HG02763 (cell line): ENCODE data around the gene TSPYL1.

Experiments
- ATAC-seq: cut with Tn5 transposase; IDR thresholded peaks from one replicate; pipeline ENCODE4 v1.9.1; 2021; ENCODE audit warnings: mild to moderate bottlenecking, moderate library complexity; ENCODE audit not compliant: unreplicated experiment

The TSPYL1 gene

DNA sequence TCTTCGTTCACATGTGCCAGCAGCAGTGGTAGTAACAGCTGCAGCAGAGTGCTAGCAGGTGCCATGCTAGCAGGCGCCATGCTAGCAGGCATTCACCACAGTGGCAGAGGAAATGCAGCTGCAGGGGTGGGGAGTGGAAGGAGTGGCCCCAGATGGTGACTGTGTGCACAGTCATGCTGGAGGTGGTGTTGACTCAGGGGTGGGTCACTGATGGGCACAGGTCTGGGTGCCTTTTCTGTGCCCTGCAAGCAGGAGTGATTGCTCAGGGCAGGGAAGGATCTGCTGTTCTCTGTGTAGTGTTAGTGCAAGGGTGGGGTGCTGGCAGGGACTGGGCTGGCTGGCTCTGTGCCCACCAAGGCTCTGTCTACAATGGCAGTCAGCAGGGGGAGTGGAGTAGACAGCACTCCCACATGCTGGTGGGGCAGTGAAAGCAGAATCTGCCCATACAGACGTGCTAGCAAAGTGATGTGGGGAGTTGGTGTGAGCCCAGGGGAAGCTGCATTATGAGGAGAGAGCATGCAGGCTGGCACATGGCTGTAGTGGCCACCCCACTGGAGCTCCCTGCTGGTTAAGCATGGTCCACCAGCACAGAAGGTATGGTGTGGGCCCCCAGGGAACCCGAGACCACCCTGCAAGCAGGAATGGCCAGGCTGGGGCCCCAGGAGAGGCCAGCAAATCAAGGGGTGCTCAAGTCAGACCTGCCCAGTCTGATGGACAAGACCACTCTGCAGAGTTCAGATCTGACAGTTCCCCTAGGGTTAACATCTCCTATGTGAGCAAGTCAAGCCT is 14.5 kb downstream of the TSPYL1 start:
- ATAC-seq = no peak

DNA sequence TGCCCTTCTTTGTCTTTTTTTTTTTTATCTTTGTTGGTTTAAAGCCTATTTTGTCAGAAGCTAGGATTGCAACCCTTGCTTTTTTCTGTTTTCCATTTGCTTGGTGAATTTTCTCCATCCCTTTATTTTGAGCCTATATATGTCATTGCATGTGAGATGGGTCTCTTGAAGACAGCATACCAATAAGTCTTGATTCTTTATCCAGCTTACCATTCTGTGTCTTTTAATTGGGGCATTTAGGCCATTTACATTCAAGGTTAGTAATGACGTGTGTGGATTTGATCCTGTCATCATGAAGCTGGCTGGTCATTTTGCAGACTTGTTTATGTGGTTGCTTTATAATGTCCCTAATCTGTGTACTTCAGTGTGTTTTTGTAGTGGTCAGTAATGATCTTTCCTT is 16.4 kb downstream of the TSPYL1 start:
- no peak for ATAC-seq

DNA sequence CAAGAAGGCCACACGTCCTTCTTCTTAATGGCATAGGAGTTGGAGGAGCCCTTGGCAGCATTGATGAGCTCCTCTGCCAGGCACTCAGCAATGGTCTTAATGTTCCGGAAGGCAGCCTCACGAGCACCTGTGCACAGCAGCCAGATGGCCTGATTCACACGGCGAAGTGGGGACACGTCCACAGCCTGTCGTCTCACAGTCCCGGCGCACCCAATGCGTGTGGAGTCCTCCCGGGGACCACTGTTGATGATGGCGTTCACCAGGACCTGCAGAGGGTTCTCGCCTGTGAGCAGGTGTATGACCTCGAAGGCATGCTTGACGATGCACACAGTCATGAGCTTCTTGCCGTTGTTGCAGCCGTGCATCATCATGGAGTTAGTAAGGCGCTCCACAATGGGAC is 21.2 kb downstream of the TSPYL1 start:
- no peak for ATAC-seq

DNA sequence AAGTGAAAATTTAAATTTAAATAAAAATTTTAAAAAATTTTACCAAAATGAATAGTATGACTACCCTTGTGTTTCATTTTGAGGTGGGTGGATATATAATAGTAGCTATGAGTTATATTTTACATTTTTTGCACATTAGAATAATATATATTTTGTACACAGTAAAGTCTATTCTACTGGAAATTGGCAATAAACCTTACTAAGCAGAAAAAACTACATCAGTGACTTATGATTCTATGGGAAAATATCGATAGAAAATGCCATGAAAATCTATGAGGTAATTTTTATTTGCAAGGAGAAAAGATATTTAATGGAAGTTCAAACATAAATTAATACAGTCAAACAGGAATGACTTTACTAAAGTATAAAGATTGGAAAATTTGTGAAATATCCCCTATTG is 23.0 kb downstream of the TSPYL1 start:
- ATAC-seq = no peak

DNA sequence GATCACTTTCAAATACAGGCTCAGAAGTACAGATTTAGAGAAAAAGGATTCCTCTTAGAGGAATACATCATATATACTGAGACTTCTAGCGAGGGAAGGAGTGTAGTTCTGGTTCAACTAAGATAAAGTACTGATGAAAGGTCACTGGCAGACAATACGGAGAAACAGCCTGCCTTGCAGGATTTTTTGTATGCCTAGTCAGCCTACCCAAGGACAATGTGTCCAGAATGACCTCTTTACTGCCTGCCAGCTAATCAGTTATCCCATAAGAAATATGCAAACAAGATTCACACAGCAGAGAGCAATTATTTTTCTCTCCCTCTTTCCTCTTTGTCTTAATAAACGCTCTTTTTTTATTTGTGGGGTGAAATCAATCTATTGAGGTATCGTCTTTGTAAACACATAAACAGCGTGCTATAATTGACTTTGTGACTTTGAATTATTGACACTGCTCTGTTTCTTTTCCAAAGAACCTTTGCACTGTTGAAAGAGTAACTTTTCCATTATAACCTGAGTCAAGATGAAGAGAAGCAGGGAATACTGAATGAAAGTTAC is 24.4 kb downstream of the TSPYL1 start:
- ATAC-seq = no peak

DNA sequence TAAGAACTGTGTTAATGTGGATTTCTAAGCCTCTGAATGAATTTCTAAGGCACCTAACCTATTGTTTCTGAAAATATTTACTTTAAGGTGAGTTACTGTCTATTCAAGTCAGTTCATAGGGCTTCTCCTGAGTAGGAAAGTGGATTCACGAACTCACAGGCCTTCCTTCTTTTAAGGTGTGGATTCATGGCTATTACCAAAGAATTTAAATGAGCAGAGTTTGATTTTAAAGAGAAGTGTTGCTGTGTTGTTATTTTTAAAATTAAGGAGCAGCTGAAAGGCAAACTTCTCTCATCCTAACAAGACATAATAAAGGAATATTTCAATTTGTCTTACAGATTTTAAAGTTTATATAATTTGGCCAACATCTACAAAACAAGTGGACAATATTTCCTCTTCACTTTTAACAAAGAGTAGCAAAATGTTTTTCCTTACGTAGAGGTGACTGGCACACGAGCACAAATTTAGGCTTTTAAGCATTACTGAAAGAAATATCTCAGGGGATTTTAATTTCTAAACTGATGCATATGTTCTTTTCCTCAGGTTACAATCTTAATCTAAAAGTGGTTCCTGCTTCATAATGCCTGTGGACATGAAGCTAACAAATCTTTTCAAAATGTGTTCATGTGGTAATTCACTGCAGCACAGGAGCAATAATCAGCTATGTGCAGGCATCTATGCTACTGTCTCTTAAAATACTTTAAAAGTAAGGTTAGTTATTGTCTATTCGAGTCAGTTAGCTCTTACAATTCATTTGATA is 25.3 kb downstream of the TSPYL1 start:
- peak; percentile 26 for ATAC-seq

DNA sequence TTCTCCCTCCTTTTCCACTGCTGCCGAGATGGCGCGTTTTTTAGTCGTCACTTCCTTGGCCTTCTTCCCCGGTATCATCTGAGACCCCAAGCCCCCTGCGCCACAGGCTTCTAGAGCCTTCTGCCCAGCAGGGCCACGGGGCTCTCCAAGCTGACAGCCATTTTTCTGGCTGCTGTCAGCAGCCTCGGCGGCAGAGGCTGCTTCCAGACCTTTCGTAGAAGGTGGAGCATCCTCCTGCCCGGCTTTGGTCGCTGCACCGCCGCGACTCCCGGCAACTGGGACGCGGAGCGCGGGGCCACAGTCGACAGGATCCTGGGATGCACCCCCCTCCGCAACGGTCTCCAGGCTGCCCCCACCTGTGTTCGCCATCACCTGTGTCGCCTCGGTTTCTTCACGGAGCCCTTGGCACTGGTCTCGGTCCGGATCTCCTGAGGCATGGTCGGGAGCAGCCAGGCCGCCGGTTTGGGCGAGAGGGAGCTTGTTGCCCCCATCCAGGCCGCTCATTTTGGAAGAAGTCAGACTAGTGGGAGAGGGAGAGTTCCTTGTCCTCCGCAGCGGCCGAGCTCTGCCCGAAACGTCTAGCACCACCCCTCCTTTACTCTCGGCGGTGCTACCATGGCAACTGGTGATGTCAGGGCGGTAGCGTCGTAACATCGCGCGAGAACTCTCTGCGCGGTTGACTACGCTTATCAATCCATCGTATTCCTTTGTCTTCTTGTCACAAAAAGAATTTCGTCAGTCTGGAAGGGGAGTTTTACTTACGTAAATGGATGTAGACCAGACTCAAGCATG is 26.0 kb downstream of the TSPYL1 start, which contains the start of gene TSPYL4:
TSS of gene TSPYL4 (minus strand) at position 571 of the 792 bp plus-strand sequence. CDS start at position 504, 67 bp downstream.
- ATAC-seq = peak; percentile 100

DNA sequence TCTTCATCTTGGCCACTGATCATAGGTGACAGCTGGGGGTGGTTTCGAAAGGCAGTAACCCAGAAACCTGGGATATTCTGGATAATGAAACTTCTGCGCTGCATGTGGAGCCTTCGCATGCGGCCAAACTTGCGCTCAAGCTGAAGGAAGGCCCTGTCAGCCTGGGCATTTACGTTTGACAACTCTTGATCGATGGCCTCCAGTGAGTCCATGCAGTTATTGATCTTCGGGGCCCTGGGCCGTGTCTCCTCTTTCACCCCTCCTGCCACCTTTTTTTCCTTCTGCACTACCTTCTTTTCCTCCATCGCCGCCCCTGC is 26.6 kb downstream of the TSPYL1 start:
- ATAC-seq = no peak

DNA sequence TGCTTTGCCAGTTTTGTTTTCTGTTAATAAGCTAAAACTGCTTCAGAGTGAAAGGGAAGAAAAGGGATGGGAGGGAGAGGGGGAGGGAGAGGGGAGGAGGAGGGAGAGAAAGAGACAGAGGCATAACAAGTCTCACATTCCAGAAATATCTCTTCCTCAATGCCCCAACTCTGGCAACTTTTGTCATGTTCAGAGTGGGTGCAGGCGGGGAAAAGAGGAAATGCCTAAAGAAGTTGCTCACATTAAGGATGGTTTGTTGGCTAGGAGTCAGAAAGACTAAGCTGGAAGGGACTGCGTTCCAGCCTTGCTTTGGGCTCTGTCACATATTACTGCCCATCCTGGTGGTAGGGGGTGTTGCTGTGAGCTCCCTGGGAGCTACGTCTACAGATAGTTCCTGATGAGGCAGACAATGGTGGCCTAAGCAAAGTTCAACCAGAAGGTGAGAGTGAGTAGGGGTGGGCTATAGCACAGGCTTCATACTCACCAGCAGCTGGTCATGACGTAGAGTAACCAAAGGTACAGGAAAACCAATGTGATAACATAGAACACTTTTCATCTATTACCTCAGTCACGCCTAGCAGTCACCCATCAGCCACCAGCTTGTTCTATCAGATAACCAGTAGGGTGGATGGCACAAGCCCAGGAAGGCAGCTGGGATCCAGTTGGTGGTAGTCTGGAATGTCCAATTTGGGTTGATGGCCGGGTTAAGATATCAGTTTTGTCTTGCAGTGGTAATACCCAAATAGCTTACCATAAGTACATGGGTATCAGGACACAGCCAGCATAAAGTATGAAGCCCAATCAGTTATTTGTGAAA is 28.0 kb downstream of the TSPYL1 start:
- ATAC-seq = no peak

DNA sequence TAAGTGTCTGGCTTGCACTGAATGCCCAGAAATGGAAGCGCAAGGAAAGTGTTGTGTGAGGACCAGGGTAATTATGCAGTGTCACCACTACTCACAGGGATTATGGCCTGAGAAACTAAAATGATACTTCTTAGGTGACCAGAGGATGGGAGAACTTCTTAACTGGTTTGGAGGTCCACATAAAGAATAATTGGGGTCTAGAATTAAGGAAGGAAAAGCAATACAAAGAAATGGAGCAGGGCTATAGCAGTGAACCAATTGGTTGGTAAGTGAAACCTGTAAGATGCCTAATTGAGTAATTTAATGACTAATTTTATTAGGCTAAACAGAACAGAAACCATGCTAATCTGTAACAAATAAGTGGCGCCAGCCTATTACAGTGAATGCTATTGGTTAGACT is 31.2 kb downstream of the TSPYL1 start:
- no peak for ATAC-seq

DNA sequence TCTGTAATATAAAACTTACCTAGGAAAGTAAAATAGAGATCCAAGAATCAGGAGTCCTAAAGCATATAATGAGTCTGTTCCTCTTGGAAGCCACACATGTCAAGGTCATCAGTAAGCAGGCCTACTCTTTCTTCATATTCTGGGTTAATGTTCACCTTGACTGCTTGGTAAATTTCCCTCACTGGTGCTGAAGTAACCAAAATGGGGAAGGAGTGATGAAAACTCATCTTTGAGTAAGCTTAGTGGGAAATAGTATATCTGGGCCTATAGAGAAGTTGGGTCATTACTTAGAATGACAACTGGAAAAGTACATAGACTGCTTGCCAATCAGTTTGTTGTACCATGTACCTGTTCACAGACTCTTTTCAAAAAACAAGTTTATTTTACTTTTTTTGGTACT is 32.4 kb downstream of the TSPYL1 start:
- no peak for ATAC-seq

DNA sequence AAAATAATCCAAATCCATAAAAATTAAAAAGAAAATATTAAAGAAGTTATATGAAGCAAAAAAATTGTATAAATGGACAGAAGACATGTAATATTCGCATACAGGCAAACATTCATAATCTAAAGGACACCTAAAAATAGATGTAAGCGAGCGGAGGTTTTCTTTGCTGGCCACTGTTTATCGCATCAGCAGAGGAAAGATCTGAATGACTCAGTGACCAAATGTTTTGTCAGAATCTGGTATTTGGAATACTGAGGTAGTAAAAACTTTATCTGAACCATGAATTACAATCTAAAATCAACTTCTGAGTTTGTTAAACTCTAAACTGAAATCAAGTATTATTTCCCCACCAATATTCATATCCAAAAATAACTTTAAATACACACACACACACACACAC is 33.6 kb downstream of the TSPYL1 start:
- ATAC-seq = no peak

DNA sequence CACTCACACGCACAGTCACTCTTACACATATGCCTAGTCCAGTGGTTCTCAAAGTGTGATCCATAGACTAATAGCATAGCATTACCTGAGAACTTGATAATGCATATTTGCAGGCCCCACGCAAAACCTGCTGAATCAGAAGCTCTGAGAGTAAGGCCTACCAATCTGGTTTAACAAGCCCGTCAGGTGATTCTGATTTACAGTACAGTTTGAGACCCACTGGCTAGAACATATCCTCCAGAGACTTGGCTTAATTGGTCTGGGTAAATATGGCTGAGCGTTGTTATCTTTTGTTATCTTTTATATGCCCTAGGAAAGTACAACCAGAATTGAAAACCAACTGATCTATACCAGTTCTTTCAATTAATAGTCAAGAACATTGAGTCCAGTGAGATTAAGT is 35.4 kb downstream of the TSPYL1 start:
- no peak for ATAC-seq

DNA sequence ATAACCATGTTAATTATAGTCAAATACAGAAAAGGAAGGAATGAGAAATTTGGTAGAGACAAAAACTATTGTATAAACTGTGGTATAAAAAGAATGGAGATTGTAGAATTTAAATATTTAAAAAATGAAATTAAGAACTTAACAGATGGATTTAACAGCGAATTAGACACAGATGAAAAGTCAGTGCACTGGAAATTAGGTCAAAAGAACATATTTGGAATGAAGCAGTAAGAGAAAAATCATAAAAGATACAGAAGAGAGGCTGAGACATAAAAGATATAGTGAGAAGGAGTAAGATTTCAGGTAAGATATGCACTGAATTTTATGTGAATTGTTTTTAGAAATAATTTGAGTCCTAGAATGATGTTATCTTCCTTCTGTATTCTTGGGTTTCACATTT is 39.9 kb downstream of the TSPYL1 start:
- ATAC-seq = no peak

DNA sequence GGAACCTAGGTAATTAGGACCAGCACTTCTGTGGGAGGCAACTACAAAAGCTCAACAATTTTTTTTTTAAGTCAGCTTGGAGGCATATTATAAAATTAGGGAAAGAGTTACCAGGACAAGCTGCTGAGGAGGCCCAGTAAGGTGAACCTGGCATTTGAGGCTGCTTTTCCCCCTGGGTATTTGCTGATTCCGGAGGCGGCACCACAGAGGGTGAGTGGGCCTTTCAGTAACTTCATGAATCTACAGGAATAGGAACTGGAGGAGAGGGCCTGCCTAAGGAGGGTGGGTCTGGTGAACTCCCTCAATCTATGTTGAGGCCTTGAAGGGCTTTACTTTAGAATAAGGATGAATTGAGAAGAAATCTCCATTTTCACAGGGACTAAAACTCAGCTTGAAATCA is 40.5 kb downstream of the TSPYL1 start:
- no peak for ATAC-seq

DNA sequence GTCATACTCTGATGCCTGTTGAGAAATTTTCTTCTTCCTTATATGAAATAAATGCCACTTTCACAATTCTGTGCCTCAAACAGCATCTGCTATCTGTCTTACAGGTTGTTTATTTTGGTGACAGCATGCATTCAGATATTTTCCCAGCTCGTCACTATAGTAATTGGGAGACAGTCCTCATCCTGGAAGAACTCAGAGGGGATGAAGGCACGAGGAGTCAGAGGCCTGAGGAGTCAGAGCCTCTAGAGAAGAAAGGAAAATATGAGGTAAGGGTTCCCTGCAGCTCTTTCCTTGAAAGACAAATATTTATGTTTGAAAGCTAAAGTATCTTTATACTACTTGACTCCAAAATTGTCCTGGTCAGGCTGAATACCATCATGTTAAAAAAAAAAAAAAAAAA is 41.6 kb downstream of the TSPYL1 start:
- no peak for ATAC-seq

DNA sequence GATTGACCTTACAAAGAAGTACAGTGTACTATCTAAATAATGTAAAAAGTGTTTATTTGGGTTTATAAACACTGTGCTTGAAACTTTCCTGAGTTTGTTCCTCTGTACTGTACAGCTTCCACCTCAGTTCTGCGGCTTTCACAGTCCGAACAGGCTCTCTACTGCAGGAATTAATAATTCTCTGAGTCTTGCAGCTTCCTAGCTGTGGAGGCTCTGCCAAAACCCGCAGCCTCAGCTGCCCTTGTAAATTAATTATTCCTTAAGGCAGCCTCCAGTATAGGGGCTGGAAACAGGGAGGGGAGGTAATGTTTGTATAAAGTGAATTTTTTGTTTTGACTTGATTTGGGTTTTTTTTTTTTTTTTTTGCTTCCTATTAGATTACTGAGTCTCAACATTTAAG is 45.0 kb downstream of the TSPYL1 start:
- no peak for ATAC-seq

DNA sequence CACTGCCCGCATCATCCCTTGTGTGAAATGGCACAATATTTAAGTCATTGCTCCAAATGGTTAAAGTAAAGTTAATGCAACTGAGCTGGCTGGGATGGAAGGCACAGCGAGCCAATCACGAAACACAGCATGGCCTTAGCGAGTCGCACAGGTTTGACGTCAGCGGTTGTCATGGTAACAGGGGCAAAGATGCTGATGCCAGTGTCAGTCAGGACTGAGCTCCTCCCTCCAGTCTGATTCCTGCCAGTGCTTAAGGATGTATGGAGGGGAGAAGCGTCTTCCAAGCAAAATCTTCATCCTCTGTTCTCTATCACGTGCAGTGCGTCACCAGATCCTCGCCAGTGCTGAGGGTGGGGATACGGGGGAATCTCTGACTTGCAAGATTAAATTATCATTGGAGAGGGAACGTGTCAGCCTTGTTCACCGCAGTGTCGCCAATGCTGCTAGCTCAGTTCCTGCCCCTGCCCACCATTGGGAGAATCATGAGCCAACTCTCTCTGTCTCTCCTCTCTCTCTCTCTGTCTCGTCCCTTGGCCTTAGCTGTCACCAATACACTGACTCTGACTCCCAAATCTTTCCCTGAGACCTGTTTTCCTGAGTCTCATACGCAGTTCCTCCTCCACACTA is 50.3 kb downstream of the TSPYL1 start:
- ATAC-seq = no peak
